ENCODE data around the gene RNF111. TPM values are rescaled to one million over a fixed set of nuclear protein-coding genes. Genes with fewer than 3 reads are reported as not detected.
A peak's percentile ranks its signal among the peaks of the same experiment; 100 is the strongest.

Gene RNF111
- total and polyA plus RNA-seq, 2 of the 13 experiments (the other 11 are each of a cell fraction or from before 2014, with no cell fraction given) = 12.1 to 23.1 TPM

DNA sequence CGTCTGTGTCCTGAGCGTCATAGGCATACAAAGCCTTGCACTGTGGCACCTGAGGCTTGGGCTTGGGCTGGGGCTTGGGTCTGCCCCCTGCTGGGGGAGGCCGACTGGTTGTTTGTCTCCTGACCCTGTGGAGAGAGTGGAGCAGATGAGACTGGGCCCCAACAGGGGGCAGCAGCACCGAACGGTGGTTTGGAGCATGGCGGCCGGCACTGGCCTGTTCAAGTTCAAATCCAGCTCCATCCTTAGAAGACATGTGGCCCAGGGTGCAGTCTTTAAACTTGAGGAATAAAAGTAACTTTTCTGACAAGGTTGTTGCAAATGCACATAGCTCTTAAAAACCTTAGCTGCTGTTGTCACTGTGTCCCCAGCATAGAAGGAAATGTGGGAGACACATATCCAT, 150.8 kb downstream of the RNF111 start (continued):
- no peak for TF ChIP-seq ZSCAN21 (CRISPR knock-in tag; IDR thresholded peaks at IDR 0.05; ENCODE audit: borderline replicate concordance)
- TF ChIP-seq GATAD2A (CRISPR knock-in tag; IDR thresholded peaks at IDR 0.05) = no peak
- TF ChIP-seq HBP1 (CRISPR knock-in tag; IDR thresholded peaks at IDR 0.05; ENCODE audit: low read depth) = no peak
- TF ChIP-seq, protein P1, sequence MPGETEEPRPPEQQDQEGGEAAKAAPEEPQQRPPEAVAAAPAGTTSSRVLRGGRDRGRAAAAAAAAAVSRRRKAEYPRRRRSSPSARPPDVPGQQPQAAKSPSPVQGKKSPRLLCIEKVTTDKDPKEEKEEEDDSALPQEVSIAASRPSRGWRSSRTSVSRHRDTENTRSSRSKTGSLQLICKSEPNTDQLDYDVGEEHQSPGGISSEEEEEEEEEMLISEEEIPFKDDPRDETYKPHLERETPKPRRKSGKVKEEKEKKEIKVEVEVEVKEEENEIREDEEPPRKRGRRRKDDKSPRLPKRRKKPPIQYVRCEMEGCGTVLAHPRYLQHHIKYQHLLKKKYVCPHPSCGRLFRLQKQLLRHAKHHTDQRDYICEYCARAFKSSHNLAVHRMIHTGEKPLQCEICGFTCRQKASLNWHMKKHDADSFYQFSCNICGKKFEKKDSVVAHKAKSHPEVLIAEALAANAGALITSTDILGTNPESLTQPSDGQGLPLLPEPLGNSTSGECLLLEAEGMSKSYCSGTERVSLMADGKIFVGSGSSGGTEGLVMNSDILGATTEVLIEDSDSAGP (CRISPR knock-in tag; IDR thresholded peaks at IDR 0.05; ENCODE audit: borderline replicate concordance) = peak; percentile 28; the same call in 1 of the 2 replicates
- peak; percentile 67 for TF ChIP-seq YY1 (IDR thresholded peaks at IDR 0.05; ENCODE audit: insufficient read depth, insufficient replicate concordance, low read depth, low read length)
- no peak for TF ChIP-seq ZNF780A (CRISPR knock-in tag; IDR thresholded peaks at IDR 0.05)
- no peak for TF ChIP-seq GTF2F1 (IDR thresholded peaks at IDR 0.05; ENCODE audit: low read length)
- no peak for TF ChIP-seq NFATC3 (CRISPR knock-in tag; IDR thresholded peaks at IDR 0.05)
- no peak for TF ChIP-seq ATF7-NPFF (CRISPR knock-in tag; IDR thresholded peaks at IDR 0.05; ENCODE audit: low read depth)
- TF ChIP-seq ZBTB42 (CRISPR knock-in tag; IDR thresholded peaks at IDR 0.05) = no peak
- no peak for TF ChIP-seq ZNF224 (CRISPR knock-in tag; IDR thresholded peaks at IDR 0.05)
- no peak for TF ChIP-seq DNMT3B (CRISPR knock-in tag; conservative IDR thresholded peaks at IDR 0.05)
- no peak for TF ChIP-seq FOXP1 (IDR thresholded peaks at IDR 0.05)
- no peak for TF ChIP-seq FOXP1 (CRISPR knock-in tag; IDR thresholded peaks at IDR 0.05)
- TF ChIP-seq CEBPB (IDR thresholded peaks at IDR 0.05; ENCODE audit: borderline replicate concordance, low read depth, low read length) = no peak
- TF ChIP-seq, protein P2, sequence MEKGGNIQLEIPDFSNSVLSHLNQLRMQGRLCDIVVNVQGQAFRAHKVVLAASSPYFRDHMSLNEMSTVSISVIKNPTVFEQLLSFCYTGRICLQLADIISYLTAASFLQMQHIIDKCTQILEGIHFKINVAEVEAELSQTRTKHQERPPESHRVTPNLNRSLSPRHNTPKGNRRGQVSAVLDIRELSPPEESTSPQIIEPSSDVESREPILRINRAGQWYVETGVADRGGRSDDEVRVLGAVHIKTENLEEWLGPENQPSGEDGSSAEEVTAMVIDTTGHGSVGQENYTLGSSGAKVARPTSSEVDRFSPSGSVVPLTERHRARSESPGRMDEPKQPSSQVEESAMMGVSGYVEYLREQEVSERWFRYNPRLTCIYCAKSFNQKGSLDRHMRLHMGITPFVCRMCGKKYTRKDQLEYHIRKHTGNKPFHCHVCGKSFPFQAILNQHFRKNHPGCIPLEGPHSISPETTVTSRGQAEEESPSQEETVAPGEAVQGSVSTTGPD (CRISPR knock-in tag; IDR thresholded peaks at IDR 0.05) = no peak
- no peak for TF ChIP-seq ISL2 (CRISPR knock-in tag; IDR thresholded peaks at IDR 0.05)
- no peak for TF ChIP-seq CC2D1A (CRISPR knock-in tag; IDR thresholded peaks at IDR 0.05)
- TF ChIP-seq THYN1 (CRISPR knock-in tag; IDR thresholded peaks at IDR 0.05; ENCODE audit: borderline replicate concordance, low read depth) = no peak
- peak; percentile 69 for TF ChIP-seq RAD21 (CRISPR knock-in tag; IDR thresholded peaks at IDR 0.05)
- no peak for TF ChIP-seq CBX2 (IDR thresholded peaks at IDR 0.05; ENCODE audit: low read depth, low read length)
- no peak for TF ChIP-seq CBX2 (CRISPR knock-in tag; IDR thresholded peaks at IDR 0.05; ENCODE audit: low read depth)
- TF ChIP-seq ZNF607 (CRISPR knock-in tag; IDR thresholded peaks at IDR 0.05; ENCODE audit: borderline replicate concordance) = 0 out of 2 replicates have a peak, but pooled peaks have one; percentile 46
- TF ChIP-seq, protein P3, sequence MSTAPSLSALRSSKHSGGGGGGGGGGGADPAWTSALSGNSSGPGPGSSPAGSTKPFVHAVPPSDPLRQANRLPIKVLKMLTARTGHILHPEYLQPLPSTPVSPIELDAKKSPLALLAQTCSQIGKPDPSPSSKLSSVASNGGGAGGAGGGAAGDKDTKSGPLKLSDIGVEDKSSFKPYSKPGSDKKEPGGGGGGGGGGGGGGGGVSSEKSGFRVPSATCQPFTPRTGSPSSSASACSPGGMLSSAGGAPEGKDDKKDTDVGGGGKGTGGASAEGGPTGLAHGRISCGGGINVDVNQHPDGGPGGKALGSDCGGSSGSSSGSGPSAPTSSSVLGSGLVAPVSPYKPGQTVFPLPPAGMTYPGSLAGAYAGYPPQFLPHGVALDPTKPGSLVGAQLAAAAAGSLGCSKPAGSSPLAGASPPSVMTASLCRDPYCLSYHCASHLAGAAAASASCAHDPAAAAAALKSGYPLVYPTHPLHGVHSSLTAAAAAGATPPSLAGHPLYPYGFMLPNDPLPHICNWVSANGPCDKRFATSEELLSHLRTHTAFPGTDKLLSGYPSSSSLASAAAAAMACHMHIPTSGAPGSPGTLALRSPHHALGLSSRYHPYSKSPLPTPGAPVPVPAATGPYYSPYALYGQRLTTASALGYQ (CRISPR knock-in tag; IDR thresholded peaks at IDR 0.05) = no peak
- TF ChIP-seq STAG1 (CRISPR knock-in tag; IDR thresholded peaks at IDR 0.05) = peak; percentile 69
- TF ChIP-seq GFI1 (CRISPR knock-in tag; IDR thresholded peaks at IDR 0.05; ENCODE audit: borderline replicate concordance) = no peak
- TF ChIP-seq CBX1 (IDR thresholded peaks at IDR 0.05; ENCODE audit: low read depth) = no peak
